Measurements from ENCODE around the gene MMD. TPM values are rescaled to one million over a fixed set of nuclear protein-coding genes. Genes with fewer than 3 reads are reported as not detected.

MMD gene
- total RNA-seq, 1 experiment from 2014 or later, result 40.8 TPM

- H3K27ac Mint-ChIP-seq, result no peak overlapping the region
- no peaks in the 10 kb centered on the region for H3K27me3 Mint-ChIP-seq (ENCODE audit: low read depth)
- ChIA-PET POLR2A (no interaction called here), CTCF (interaction anchor here (1.4 kb wide), 1 partner anchor 60 kb away, joined by 3 read pairs; no protein-coding TSS in a partner anchor)
- TF ChIP-seq ELF4 (CRISPR knock-in tag; IDR thresholded peaks at IDR 0.05; ENCODE audit: low read depth) (no peak), GABPB1 (CRISPR knock-in tag; IDR thresholded peaks at IDR 0.05) (peak; percentile 31; the same call in 1 of the 2 replicates)
- no peaks in the 10 kb centered on the region for H3K9me3 Mint-ChIP-seq
- H3K4me1 Mint-ChIP-seq, result peaks cover 29% of the 10 kb centered on the region
- no peak for DNase-seq (ENCODE audit: low spot score)
- no peak for ATAC-seq
- no peak overlapping the region for H3K4me3 Mint-ChIP-seq
- H3K36me3 Mint-ChIP-seq, result peaks cover 25% of the 10 kb centered on the region
Observed at GRCh38 chr17:55417411-55418268, 4.0 kb downstream of the MMD start.

DNA sequence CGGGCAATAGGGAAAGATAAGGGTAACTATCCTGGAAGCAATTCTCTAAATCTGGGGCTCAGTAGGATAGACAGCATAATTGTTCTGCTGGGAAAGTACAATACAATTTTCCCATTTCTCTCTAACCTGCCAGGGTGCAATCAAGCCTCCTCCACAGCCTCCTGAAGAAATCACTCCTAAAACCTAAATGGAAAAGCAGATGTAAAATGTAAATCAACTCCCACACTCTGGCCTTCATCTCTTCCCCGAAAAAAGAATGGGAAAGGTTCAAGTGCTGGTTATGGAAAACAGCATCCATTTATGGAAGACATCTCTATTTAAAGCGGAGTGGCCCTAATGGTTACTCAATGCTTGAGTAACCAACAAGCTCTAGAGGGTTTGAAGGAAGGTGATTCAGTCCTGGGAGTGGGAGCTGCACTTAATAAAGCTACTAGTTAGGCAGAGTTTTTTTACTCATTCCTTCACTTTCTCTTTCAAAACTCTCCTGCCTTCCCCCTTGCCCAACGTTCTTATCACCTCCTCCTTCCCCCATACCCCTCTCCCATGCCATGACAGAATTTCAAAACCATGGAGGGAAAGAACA, 5.1 kb downstream of the MMD start:
- H3K4me3 Mint-ChIP-seq, result no peak overlapping the region
- ChIA-PET POLR2A (no interaction called here), CTCF (interaction anchor here (1.4 kb wide), 1 partner anchor 59 kb away, joined by 3 read pairs; no protein-coding TSS in a partner anchor)
- H3K27ac Mint-ChIP-seq, result no peak overlapping the region
- no peak for ATAC-seq
- no peaks in the 10 kb centered on the region for H3K9me3 Mint-ChIP-seq
- no peak for DNase-seq (ENCODE audit: low spot score)
- TF ChIP-seq PRDM15 (CRISPR knock-in tag; IDR thresholded peaks at IDR 0.05), result no peak
- TF ChIP-seq CREB1 (CRISPR knock-in tag; IDR thresholded peaks at IDR 0.05), result no peak
- no peak for TF ChIP-seq ARID4B (CRISPR knock-in tag; IDR thresholded peaks at IDR 0.05; ENCODE audit: borderline replicate concordance)
- no peaks in the 10 kb centered on the region for H3K27me3 Mint-ChIP-seq (ENCODE audit: low read depth)
- peaks cover 30% of the 10 kb centered on the region for H3K36me3 Mint-ChIP-seq
- peaks cover 26% of the 10 kb centered on the region for H3K4me1 Mint-ChIP-seq

DNA sequence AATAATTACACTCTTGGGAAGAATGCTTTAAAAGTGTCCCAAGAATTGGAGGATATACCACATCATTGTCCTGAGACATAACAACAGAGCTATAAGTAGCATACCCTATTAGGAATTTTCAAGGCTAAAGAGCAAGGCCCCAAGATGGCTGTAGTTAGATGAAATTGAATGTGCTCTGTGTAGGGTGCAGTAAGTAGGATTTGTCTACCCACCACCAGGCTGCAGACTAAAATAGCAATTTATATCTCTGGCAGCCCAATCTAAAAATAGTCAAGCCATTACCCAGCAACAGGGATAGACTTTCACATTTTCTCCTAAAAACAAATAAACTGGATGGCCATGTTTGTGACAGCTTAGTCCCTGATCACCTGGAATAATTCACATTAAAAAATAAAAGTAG, 5.6 kb downstream of the MMD start:
- no peak overlapping the region for H3K4me3 Mint-ChIP-seq
- ChIA-PET POLR2A (no interaction called here), CTCF (no interaction called here)
- no peak overlapping the region for H3K27ac Mint-ChIP-seq
- peaks cover 34% of the 10 kb centered on the region for H3K36me3 Mint-ChIP-seq
- H3K9me3 Mint-ChIP-seq, result no peaks in the 10 kb centered on the region
- peaks cover 26% of the 10 kb centered on the region for H3K4me1 Mint-ChIP-seq
- no peak for ATAC-seq
- no peaks in the 10 kb centered on the region for H3K27me3 Mint-ChIP-seq (ENCODE audit: low read depth)
- DNase-seq (ENCODE audit: low spot score), result no peak
- TF ChIP-seq ZNF425 (CRISPR knock-in tag; conservative IDR thresholded peaks at IDR 0.05) (no peak), ATF2 (CRISPR knock-in tag; IDR thresholded peaks at IDR 0.05; ENCODE audit: borderline replicate concordance, low read depth) (no peak), CBFB (CRISPR knock-in tag; IDR thresholded peaks at IDR 0.05; ENCODE audit: low read depth) (no peak), ESRRA (CRISPR knock-in tag; IDR thresholded peaks at IDR 0.05; ENCODE audit: borderline replicate concordance) (no peak)
- TF ChIP-seq, protein P1, sequence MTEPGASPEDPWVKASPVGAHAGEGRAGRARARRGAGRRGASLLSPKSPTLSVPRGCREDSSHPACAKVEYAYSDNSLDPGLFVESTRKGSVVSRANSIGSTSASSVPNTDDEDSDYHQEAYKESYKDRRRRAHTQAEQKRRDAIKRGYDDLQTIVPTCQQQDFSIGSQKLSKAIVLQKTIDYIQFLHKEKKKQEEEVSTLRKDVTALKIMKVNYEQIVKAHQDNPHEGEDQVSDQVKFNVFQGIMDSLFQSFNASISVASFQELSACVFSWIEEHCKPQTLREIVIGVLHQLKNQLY (CRISPR knock-in tag; IDR thresholded peaks at IDR 0.05), result no peak
- TF ChIP-seq, protein P2, sequence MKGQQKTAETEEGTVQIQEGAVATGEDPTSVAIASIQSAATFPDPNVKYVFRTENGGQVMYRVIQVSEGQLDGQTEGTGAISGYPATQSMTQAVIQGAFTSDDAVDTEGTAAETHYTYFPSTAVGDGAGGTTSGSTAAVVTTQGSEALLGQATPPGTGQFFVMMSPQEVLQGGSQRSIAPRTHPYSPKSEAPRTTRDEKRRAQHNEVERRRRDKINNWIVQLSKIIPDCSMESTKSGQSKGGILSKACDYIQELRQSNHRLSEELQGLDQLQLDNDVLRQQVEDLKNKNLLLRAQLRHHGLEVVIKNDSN (CRISPR knock-in tag; IDR thresholded peaks at IDR 0.05), result no peak
